Measurements from ENCODE around the gene GMEB1. TPM values are rescaled to one million over a fixed set of nuclear protein-coding genes. Genes with fewer than 3 reads are reported as not detected.
A peak's percentile ranks its signal among the peaks of the same experiment; 100 is the strongest.
"Not testable (repeated sequence)": the region's sequence is repeated elsewhere in the genome, so short reads cannot be mapped to it uniquely, and the experiment has no call there.

GMEB1 gene
- polyA plus RNA-seq, 2 of the 4 experiments (the other 2 are of a cell fraction): 5.2 to 7.1 TPM

GRCh38 chr1:28648474-28649198, 19.9 kb upstream of the GMEB1 start, which contains the start of gene RNU11 (continued):
- TF ChIP-seq JUNB (IDR thresholded peaks at IDR 0.05): no peak
- TF ChIP-seq REST (IDR thresholded peaks at IDR 0.05): peak; percentile 88
- TF ChIP-seq JUN (IDR thresholded peaks at IDR 0.05): peak; percentile 100
- 0 out of 5 replicates have a peak, but pooled peaks of 1 of the 2 experiments have one; percentile 29 for TF ChIP-seq EP300 (IDR thresholded peaks at IDR 0.05)
- TF ChIP-seq TFCP2L1 (CRISPR knock-in tag; IDR thresholded peaks at IDR 0.05): peak; percentile 99
- peak; percentile 99 for TF ChIP-seq RARB (CRISPR knock-in tag; IDR thresholded peaks at IDR 0.05)
- TF ChIP-seq POLR2AphosphoS2 (conservative IDR thresholded peaks at IDR 0.05; ENCODE audit: low read length): peak; percentile 72; the same call in 1 of the 2 replicates
- TF ChIP-seq ZFP36 (IDR thresholded peaks at IDR 0.05; ENCODE audit: borderline replicate concordance, partially characterized antibody): no peak
- TF ChIP-seq, protein P1, sequence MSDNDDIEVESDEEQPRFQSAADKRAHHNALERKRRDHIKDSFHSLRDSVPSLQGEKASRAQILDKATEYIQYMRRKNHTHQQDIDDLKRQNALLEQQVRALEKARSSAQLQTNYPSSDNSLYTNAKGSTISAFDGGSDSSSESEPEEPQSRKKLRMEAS (IDR thresholded peaks at IDR 0.05): peak; percentile 78
- TF ChIP-seq MAZ (IDR thresholded peaks at IDR 0.05; ENCODE audit: borderline replicate concordance, low read depth, low read length): peak; percentile 92; the same call in 1 of the 2 replicates
- peak; percentile 9; the same call in 1 of the 2 replicates for TF ChIP-seq E2F6 (IDR thresholded peaks at IDR 0.05; ENCODE audit: borderline replicate concordance, low read depth)
- TF ChIP-seq PBX3 (IDR thresholded peaks at IDR 0.05): peak; percentile 92
- no peak for TF ChIP-seq CBX2 (IDR thresholded peaks at IDR 0.05; ENCODE audit: borderline replicate concordance, low read depth)
- 0 out of 2 replicates have a peak, but pooled peaks have one; percentile 62 for TF ChIP-seq ZSCAN20 (CRISPR knock-in tag; IDR thresholded peaks at IDR 0.05)
- peak; percentile 96 for TF ChIP-seq HMGXB4 (CRISPR knock-in tag; IDR thresholded peaks at IDR 0.05; ENCODE audit: borderline replicate concordance)
- peak; percentile 60 for TF ChIP-seq CHD2 (IDR thresholded peaks at IDR 0.05; ENCODE audit: low read length, partially characterized antibody)

DNA sequence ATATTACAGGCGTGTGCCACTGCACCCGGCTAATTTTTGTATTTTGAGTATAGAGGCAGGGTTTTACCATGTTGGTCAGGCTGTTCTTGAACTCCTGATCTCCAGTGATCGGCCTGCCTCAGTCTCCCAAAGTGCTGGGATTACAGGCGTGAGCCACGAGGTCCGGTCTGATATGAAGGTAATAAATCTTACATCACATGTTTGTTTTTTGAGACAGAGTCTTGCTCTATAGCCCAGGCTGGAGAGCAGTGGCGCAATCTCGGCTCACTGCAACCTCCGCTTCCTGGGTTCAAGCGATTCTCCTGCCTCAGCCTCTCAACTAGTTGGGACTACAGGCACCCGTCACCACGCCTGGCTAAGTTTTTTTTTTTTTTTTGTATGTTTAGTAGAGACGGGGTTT, 15.5 kb upstream of the GMEB1 start:
- ATAC-seq; H3K4me3 ChIP-seq; H3K4me1 ChIP-seq; H3K4me2 ChIP-seq; FAIRE-seq; H3K27ac ChIP-seq; H3K9me3 ChIP-seq; POLR2A ChIA-PET; CTCF ChIA-PET; DNase-seq (ENCODE audit: low read depth in 1 of 2, low spot score in 1 of 2): not testable (repeated sequence)
- 73% methylated on average over 12 of the region's 13 CpGs for WGBS (ENCODE audit: missing lambda C conversion rate)

Measured in A549 (cell line).